HG02610 (cell line): ENCODE measurements around the gene MPPED2.

Source experiments
- ATAC-seq: cut with Tn5 transposase; IDR thresholded peaks from one replicate; pipeline ENCODE4 v1.9.1; 2021; ENCODE audit warnings: mild to moderate bottlenecking, moderate library complexity; ENCODE audit not compliant: unreplicated experiment

The MPPED2 gene

DNA sequence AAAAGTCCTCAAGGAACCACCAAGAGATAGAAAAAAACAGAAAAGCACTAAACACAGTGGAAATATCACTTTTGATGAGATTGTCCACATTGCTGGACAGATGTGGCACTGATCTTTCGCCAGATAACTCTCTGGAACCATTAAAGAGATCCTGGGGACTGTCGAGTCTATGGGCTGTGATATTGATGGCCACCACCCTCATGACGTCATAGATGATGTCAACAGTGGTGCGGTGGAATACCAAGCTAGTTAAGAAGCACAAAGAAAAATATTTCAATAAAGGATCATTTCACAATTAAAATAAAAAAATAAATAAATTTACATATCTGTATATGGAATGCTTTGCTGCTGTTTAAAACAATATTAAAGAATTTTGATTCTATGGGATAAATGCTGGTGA is 217.8 kb downstream of the MPPED2 start:
- ATAC-seq: no peak

DNA sequence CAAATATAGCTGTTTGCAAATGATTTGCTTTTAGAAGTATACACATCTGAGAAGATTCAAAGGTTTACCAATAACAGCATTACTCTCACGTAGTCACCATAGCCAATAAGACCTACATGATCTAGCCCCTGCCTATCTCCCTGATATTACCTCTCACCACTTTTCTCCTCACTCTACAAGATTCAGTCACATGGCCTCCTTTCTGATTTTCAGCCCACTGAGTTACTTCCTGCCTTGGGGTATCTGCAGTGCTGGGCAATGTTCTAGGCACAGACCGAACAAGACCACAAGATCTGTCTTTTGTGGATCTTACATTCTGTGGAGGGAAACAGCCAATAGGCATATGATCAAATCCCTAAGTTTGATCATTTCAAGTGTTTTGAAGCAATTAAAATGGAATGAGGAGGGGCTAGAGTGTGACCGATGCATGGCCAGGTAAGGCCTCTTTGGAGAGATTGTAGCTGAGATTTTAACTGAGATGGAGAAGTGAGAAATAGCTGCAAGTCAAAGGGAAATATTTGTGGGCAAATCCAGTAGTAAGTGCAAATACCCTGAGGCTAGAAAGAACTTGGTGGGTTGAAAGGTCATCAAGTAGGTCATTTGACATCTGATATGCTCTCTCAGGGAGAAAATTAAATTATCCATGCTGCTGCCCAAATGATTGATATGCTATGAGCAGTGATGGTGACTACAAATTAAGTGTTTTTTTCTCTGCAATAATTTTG is 220.2 kb downstream of the MPPED2 start:
- no peak for ATAC-seq

DNA sequence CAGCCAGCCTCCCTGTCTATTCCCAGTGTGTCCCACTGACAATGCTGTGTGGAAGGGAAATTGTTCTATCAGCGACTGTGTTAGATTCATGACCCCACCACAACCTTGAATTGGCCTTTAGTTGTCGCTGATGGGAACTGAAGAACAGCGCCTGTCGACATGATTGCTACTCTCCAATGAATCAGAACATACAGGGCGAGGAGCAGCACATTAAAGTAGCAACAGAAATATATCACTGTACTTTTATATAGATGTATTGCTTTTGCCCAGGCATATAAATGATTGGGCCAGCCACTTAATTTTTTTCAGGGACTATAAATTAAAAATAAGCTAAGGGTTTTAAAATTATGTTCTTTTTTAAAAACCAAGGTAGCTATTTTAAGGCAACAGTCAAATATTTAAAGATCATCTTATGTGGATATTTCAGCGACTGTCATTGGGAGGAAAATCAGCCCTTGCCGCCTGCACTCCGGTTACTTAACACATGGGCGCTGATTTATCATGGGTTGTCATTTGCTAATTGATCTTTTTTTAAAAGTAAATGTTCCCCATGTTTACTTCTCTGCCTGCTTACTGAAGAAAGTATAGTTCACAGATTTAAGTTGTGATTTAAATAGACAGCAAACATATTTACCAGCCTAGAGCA is 221.2 kb downstream of the MPPED2 start:
- ATAC-seq: no peak

DNA sequence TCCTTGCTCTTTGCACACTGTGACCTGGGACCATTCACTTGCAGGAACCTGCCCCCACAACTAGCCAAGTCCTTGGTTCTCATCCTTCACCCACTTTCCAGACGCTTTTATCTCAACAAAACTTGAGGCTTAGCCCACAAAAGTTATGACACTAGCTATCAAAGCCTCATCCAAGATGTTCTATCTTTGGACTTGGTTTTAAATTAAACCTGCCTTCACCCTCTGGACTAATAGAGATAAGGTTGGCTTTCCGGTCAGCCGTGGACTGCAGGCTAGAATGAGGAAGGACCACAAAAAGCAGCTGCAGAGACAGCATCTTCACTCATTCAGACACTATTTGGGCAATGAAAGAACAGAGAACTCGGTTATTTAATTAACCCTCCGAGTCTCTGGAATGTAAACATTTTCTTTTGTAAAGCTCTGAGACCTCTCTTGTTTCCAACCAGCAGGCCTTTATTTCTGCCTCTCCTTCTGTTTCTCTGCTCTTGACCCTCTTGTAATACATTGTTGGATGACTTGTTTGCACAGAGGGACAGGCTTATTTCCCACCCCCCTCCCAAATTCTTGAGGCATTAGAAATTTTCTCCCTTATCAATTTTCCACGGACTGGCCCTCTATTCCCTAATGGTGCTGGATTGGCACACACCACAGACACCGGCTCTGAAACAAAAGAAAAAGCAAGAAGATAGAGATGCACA is 221.9 kb downstream of the MPPED2 start:
- ATAC-seq: no peak

DNA sequence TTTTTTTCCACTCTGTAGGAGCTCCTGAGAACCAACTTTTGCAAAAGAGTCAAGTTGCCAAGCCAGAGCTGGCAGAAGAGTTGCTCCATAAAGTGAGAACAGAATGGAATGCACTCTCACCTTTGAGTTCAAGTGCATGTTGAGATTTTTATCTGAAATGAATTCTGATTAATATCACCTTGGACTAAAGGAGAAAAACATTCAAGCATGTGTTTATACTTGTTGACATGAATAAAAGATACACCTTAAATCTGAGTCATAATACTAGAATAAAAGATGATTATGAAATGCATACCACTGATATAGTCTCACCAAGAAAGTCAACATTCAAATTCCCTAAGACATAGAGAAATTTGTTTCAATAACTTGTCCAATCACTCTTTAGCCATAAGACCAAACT is 225.4 kb downstream of the MPPED2 start:
- ATAC-seq: no peak
